Activated T-cell treated with anti-CD3 and anti-CD28 coated beads, Interleukin-2, amount 50 U/mL, for 4 hours (primary cell): Measurements from ENCODE around the gene ZNF213. TPM values are rescaled to one million over a fixed set of nuclear protein-coding genes. Genes with fewer than 3 reads are reported as not detected.
"Not testable (repeated sequence)": the region's sequence is repeated elsewhere in the genome, so short reads cannot be mapped to it uniquely, and the experiment has no call there.

ENCODE experiments used
- ATAC-seq, 2 donors: fragments of 200-7000 bp; cut with Tn5 transposase; one replicate each; pipeline ENCODE4 v1.10.0; 2021
- DNase-seq: peaks from one replicate; pipeline ENCODE4 v3.0.0-alpha.2; 2020
- H3K27me3 Mint-ChIP-seq: one replicate; pipeline ENCODE4 v1.8.0; 2021; ENCODE audit warnings: low read depth, mixed read lengths
- H3K36me3 Mint-ChIP-seq: one replicate; pipeline ENCODE4 v1.8.0; 2022; ENCODE audit warnings: mixed read lengths; ENCODE audit not compliant: insufficient read depth
- H3K4me1 Mint-ChIP-seq: one replicate; pipeline ENCODE4 v1.8.0; 2021; ENCODE audit warnings: low read depth, mixed read lengths
- H3K4me3 Mint-ChIP-seq: one replicate; pipeline ENCODE4 v1.8.0; 2021; ENCODE audit warnings: mild to moderate bottlenecking, moderate library complexity, mixed read lengths
- H3K9me3 Mint-ChIP-seq: one replicate; pipeline ENCODE4 v1.8.0; 2021; ENCODE audit warnings: mixed read lengths
- total RNA-seq, 3 donors: library from RNA; stranded (reverse); gene quantifications; one replicate each; pipeline ENCODE4 v1.2.1, GENCODE V29; 2021

Gene ZNF213
- total RNA-seq, 3 donors from 2014 or later = 9.8 to 12.0 (median 9.9) TPM

DNA sequence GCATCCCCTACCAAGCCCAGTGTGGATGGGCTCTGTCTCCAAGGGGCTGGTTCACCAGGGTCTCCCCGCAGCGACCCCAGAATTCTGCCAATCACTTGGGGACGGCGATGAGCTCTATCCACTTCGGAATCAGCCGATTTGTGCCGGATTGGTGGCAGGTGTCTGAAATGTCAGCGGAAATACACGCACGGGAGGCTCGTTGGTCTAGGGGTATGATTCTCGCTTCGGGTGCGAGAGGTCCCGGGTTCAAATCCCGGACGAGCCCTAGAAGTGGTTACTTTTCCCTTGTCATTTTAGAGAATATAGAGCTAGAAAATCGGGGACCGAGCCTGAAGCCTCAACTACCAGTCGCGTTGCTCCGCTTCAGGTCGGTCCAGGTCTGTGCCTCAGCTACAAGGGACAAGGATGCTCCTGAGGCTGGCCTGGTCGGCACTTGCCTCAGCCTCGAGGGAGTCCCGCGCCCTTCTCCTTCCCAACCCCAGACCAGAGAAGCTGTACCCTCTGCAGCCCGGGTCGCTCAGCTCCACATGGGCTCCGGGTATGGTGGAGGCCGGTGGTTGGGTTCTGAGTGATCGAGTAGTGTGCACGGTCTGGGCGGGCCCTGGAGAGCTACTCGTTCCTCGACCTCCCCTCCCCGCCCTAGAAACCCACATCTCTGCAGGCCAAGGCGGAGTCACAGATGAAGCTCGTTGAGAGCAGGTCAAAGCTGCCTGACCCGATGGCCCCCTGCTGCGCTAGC is 37.2 kb downstream of the ZNF213 start:
- Mint-ChIP-seq H3K4me3 (peak overlapping the region; percentile 76), H3K36me3 (no peaks in the 10 kb centered on the region), H3K27me3 (peaks cover 45% of the 10 kb centered on the region), H3K9me3 (no peaks in the 10 kb centered on the region), H3K4me1 (peaks cover 31% of the 10 kb centered on the region)
- peak; percentile 31 to 38 for ATAC-seq
- DNase-seq = peak; percentile 40

DNA sequence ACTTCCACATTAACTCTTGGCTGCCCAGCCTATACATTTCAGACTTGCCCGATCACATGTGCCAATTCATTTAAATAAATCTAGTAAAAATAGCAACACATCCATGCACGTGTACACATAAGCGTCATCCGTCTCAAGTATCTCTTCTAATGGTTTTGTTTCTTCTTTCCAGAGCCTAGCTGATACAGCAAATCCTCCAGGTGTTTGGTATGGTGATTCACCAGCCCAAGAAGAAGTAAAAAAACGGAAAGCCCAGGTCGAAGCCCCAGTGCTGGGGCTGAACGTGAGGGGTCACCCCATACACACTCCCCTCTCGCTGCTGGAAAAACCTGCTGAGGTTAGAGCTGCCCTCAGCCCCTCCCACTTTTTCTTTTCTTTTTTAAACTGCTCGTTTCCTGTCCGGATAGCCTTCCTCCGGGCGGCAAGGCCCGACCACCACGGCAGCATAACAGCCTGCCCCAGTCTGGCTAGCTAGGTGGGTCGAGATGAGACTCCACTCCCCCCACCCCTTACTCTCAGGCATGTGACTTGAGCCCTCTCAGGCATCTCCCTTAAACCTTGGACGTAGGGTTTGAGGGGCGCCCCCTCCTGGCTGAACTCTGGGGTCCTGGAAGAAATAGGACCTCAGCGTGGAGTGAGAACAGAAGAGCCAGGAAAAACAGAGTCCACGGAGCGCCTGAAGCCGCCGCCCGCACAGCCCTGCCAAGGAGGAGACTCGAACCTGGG is 39.2 kb downstream of the ZNF213 start:
- peaks cover 62% of the 10 kb centered on the region for H3K27me3 Mint-ChIP-seq
- H3K36me3 Mint-ChIP-seq = no peaks in the 10 kb centered on the region
- no peaks in the 10 kb centered on the region for H3K9me3 Mint-ChIP-seq
- peaks cover 31% of the 10 kb centered on the region for H3K4me1 Mint-ChIP-seq
- no peak for DNase-seq
- peak overlapping the region; percentile 26 for H3K4me3 Mint-ChIP-seq
- peak in 1 of 2 donors; percentile 9 for ATAC-seq

DNA sequence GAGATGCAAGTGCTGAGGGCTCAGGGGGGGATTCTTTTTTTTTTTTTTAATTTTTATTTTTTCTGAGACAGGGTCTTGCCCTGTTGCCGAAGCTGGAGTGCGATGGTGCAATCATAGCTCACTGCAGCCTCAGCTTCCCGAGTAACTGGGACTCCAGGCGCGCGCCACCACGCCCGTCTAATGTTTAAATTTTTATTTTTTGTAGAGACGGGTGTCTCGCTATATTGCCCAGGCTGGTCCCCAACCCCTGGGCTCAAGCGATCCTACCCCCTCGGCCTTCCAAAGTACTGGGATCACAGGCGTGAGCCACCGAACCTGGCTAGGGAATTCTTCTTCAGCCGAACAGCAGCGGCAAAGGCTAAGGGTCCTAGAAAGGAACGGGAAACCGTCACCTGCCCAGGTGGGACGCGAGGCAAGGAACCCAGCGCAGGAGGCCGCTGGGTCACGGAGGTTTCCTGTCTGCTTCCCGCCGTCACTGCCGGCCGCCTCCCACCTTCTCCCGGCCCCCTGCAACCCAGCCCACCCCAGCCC is 39.9 kb downstream of the ZNF213 start:
- H3K27me3 Mint-ChIP-seq = peaks cover 68% of the 10 kb centered on the region
- ATAC-seq (no peak), DNase-seq (no peak)
- H3K4me3 Mint-ChIP-seq = no peak overlapping the region
- no peaks in the 10 kb centered on the region for H3K9me3 Mint-ChIP-seq
- no peaks in the 10 kb centered on the region for H3K36me3 Mint-ChIP-seq
- H3K4me1 Mint-ChIP-seq = peaks cover 31% of the 10 kb centered on the region

DNA sequence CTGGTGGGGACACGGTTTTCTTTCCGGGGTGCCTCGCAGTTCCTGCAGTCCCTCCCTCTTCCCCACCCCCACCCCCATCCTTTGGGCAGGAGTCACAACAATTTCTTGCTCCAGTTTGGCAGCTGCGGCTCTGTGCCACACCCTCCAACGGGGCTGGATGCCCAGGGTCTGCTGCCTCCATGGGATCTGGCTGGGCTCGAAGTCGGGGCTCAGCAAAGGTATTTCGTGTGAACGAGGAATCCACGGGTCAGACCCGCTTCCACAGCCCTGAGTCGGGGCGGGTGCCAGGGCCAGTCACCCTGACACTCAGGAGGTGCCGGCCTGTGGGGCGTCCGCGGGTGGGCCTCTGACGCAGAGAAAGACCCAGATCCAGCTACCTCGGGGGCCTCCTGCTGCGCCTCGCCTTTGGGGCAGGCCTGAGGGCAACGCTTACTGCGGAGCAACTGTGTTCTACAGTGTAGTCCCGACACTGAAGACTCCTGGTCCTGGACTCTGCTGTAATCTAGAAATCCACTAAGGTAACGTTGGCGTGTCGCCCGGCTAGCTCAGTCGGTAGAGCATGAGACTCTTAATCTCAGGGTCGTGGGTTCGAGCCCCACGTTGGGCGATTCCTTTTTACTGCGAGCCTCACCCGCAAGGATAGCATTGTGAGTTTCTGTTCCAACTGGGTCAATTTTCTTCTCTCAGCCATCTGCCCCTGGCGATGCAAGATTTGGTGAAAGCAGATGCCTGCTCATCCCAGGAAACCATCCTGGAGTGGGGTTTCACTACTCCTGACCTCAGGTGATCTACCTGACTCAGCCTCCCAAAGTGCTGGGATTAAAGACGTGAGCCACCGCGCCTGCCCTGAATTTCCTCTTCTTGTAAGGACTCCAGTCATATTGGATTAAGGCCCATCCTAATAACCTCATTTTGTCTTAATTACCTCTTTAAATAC is 40.6 kb downstream of the ZNF213 start:
- H3K9me3 Mint-ChIP-seq = no peaks in the 10 kb centered on the region
- H3K36me3 Mint-ChIP-seq = no peaks in the 10 kb centered on the region
- no peak overlapping the region for H3K4me3 Mint-ChIP-seq
- no peak for DNase-seq
- ATAC-seq = no peak
- peaks cover 76% of the 10 kb centered on the region for H3K27me3 Mint-ChIP-seq
- H3K4me1 Mint-ChIP-seq = peaks cover 31% of the 10 kb centered on the region

DNA sequence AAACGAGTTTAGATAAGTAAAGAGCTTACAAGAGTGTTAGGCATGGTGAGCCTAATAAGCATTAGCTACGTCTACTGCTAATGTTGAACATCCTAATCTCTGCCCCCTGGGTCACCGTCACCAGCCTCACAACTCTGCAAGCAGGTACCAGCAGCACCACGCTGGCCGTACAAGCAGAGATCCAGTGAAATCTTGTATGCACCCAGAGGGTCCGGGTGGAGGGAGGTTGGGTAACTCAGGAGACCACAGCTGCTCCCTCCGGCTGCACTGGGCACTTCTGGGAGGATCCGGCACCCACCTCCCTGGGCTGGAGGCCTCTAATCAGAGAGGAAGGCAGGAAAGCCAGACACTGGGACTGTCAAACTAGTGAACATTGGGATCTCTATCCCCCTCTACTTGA is 44.8 kb downstream of the ZNF213 start:
- Mint-ChIP-seq H3K36me3 (no peaks in the 10 kb centered on the region), H3K9me3 (no peaks in the 10 kb centered on the region), H3K4me3 (no peak overlapping the region), H3K27me3 (peaks cover 91% of the 10 kb centered on the region), H3K4me1 (peaks cover 24% of the 10 kb centered on the region)
- no peak for DNase-seq
- ATAC-seq = no peak

DNA sequence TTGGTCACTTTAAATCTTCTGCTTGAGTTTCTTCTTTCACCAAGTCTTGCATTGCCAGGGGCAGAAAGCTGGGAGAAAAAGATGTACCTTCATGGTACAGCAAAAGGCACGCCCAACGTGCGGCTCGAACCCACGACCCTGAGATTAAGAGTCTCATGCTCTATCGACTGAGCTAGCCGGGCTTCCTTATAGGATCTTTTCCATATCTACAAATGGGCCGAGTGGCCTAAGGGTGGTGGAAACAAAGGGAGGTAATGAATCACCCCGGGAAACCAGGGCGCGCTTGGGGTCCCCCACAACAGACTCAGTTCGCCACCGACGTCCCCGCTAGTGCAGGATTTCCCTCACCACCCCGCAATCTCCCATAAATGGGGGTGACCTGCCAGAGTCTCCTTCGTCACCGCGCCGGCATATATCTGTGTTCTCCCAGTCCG is 45.6 kb downstream of the ZNF213 start:
- no peak for DNase-seq

DNA sequence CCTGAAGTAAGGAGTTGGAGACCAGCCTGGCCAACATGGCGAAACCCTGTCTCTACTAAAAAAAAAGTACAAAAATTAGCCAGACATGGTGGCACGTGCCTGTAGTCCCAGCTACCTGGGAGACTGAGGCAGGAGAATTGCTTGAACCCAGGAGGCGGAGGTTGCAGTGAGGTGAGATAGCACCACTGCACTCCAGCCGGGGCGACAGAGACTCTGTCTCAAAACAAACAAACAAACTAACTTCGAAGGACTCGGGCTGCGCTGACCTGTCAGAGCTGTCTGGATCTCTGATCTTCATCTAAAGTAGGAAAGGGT is 47.4 kb downstream of the ZNF213 start:
- DNase-seq, H3K36me3 Mint-ChIP-seq, ATAC-seq, H3K9me3 Mint-ChIP-seq: not testable (repeated sequence)
- Mint-ChIP-seq H3K4me3 (peak overlapping the region; percentile 71), H3K4me1 (peaks cover 21% of the 10 kb centered on the region), H3K27me3 (peaks cover 82% of the 10 kb centered on the region)

More for the DNA sequence above, 45.6 kb downstream of the ZNF213 start:
- H3K27me3 Mint-ChIP-seq = peaks cover 87% of the 10 kb centered on the region
- peaks cover 24% of the 10 kb centered on the region for H3K4me1 Mint-ChIP-seq
- no peaks in the 10 kb centered on the region for H3K9me3 Mint-ChIP-seq
- H3K4me3 Mint-ChIP-seq = no peak overlapping the region
- ATAC-seq = no peak
- H3K36me3 Mint-ChIP-seq = no peaks in the 10 kb centered on the region

DNA sequence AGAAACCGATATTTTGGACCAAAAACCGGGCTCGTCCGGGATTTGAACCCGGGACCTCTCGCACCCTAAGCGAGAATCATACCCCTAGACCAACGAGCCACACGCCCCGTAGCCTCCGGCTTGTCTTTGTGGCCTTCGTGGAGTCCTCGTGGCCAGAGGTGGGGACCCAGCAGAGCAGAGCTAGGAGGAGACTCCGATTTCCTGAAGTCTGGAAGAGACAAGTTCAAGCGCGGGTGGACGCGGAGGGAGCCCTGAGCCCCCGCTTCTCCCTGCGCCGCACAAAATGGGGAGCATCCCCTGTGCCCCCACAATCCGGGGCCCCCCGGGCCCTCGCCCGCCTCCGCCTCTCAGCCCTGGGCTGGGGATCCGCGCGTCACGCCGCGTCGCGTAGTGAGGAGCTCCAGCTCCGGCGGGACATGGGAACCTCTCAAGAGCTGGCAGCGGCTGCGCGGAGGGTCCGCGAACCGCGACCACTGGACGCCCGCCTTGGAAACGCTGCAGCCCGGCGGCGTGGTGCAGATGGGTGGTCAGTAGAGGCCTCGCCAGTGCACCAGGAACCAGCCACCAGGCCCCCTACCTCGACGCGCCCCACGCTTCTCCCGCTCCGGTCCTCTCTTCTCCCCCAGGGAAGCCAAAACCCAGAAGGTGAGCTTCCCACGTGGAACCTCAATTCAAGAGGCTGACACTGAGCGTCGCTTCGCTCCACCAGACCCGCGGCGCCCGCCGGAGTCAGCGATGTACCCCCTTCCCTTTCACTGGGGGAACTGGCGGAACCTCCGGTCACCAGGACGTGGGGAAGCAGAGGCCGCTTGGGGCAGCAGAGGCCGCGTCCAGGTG is 48.0 kb downstream of the ZNF213 start:
- H3K36me3 Mint-ChIP-seq = no peaks in the 10 kb centered on the region
- ATAC-seq = peak; percentile 58 to 67
- no peak for DNase-seq
- H3K4me1 Mint-ChIP-seq = peaks cover 26% of the 10 kb centered on the region
- peak overlapping the region; percentile 71 for H3K4me3 Mint-ChIP-seq
- no peaks in the 10 kb centered on the region for H3K9me3 Mint-ChIP-seq
- peaks cover 82% of the 10 kb centered on the region for H3K27me3 Mint-ChIP-seq

DNA sequence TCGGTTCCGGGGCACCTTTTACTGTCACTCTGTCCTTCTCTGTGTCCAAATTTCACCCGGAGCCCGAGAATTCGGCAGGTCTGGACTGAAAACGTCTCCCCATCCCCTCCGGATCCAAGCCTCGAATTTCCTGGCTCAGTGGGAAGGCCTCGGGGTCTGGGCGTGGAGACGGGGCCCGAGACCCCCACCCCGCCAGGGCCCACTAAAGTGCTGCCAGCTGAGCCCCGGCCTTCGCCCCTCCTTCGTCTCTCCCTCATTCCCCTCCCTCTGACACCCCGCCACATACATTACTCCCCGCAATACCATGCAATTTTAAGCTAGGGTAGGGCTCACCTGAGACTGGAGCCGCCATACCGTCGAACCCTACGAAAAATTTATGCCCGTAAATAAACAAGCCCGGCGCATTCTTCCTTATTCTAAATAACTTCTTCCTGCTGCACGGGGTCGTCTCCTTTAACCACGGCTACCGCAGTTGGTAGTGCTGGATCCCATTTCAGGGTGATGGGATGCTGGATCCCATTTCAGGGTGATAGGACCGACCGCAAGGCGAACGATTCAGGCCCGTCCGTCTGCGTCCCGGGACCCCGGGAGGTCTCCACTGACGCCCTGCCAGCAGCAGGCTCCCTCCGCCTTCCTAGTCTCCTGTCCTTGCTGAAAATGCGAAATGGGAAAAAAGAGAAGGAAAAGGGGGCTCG is 48.8 kb downstream of the ZNF213 start:
- Mint-ChIP-seq H3K36me3 (no peaks in the 10 kb centered on the region), H3K27me3 (peaks cover 82% of the 10 kb centered on the region), H3K4me3 (peak overlapping the region; percentile 68), H3K4me1 (peaks cover 31% of the 10 kb centered on the region), H3K9me3 (no peaks in the 10 kb centered on the region)
- ATAC-seq (no peak), DNase-seq (no peak)

DNA sequence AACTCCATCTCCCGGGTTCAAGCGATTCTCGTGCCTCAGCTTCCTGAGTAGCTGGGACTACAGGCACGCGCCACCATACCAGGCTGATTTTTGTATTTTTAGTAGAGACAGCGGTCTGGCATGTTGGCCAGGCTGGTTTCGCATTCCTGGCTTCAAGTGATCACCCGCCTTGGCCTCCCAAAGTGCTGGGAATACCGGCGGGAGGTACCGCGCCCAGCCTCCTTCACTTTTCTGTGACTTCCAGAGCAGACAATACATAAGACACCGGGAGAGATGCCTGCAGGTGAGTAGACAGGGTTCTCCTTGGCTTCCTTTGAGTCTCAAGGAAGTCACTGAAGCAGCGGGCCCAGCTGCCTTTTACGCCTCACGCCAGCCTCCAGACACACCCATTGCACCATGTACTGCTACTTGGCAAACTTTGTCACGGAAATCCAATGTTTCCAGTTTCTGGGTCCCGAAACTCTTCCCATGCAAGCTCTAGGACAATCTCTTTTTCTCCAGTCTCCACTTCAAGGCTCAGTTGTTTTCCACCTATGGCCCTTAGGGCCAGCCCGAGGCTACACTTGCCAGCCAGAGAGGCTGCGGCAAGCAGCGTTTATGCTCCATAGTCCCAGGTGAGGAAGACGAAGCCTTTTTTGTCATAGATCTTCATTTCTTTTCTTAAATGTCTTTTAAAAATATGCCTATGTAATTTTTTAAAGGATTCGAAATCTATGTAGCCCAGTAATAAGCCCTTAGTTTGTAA is 52.3 kb downstream of the ZNF213 start:
- H3K27me3 Mint-ChIP-seq = peaks cover 82% of the 10 kb centered on the region
- no peaks in the 10 kb centered on the region for H3K9me3 Mint-ChIP-seq
- H3K4me1 Mint-ChIP-seq = peaks cover 55% of the 10 kb centered on the region
- ATAC-seq = no peak
- H3K36me3 Mint-ChIP-seq = no peaks in the 10 kb centered on the region
- no peak for DNase-seq
- peak overlapping the region; percentile 71 for H3K4me3 Mint-ChIP-seq

DNA sequence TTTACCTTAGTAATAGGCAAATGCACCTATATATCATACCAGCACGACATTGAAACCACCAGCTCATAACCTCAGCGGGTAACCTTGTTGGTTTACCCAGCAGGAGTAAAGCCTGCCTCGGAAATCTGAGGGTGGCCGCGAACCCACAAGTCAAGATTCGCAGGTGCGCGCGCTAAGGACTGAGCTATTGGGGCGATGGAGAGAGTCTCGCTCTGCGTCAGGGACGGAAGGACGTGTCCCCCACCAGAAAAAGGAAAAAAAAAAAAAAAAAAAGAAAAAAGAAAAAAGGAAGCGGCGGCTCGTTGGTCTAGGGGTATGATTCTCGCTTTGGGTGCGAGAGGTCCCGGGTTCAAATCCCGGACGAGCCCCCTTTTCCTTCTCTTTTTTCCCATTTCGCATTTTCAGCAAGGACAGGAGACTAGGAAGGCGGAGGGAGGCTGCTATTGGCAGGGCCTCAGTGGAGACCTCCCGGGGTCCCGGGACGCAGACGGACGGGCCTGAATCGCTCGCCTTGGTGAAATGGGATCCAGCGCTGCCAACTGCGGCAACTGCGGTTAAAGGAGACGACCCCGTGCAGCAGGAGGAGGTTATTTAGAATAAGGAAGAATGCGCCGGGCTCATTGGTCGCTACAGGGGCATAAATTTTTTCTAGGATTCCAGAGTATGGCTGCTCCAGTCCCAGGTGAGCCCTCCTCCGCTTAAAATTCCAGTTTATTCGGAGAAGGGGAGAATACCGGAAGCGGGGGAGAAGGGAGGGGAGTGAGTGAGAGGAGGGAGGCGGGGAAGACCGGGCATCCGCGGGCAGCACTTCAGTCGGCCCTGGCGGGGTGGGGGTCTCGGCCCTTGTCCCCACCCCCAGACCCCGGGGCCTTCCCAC is 53.2 kb downstream of the ZNF213 start, which contains the start of gene OR1F1:
Gene OR1F1, plus strand, starts transcription at position 407 of the 877 bp plus-strand sequence.
- Mint-ChIP-seq H3K36me3 (no peaks in the 10 kb centered on the region), H3K4me1 (peaks cover 50% of the 10 kb centered on the region), H3K4me3 (peak within 1 kb of the TSS; percentile 71), H3K9me3 (no peaks in the 10 kb centered on the region), H3K27me3 (peaks cover 80% of the 10 kb centered on the region)
- peak; percentile 31 for DNase-seq
- peak; percentile 69 to 78 for ATAC-seq

DNA sequence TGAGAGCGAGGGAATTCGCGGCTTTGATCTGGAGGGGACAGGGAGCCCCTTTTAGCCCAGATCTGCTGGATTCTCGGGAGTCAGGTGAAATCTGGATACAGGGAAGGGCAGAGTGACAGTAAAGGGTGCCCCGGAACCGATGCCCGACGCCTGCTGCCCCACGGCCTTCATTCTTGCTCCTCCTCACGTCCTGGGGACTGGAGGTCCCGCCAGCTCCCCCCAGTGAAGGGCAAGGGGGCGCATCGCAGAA is 53.8 kb downstream of the ZNF213 start:
- no peak for DNase-seq
- Mint-ChIP-seq H3K4me3 (peak overlapping the region; percentile 71), H3K9me3 (no peaks in the 10 kb centered on the region), H3K4me1 (peaks cover 44% of the 10 kb centered on the region), H3K36me3 (no peaks in the 10 kb centered on the region), H3K27me3 (peaks cover 80% of the 10 kb centered on the region)
- ATAC-seq = no peak
